ENCODE measurements around the gene ZSWIM8. TPM values are rescaled to one million over a fixed set of nuclear protein-coding genes. Genes with fewer than 3 reads are reported as not detected.

ZSWIM8 gene
- total and polyA plus RNA-seq, 2 experiments from 2014 or later: 20.5 to 30.4 TPM

DNA sequence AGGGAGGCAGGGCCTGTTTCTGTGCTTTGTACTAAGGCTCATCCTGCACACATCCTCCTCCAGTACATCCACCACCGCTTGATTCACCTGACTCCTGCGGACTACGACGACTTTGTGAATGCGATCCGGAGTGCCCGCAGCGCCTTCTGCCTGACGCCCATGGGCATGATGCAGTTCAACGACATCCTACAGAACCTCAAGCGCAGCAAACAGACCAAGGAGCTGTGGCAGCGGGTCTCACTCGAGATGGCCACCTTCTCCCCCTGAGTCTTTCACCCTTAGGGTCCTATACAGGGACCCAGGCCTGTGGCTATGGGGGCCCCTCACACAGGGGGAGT lies 15.8 kb downstream of the ZSWIM8 start:
- Histone ChIP-seq H3K27me3 (ENCODE audit: insufficient read depth) (no peaks in the 10 kb centered on the region), H3K36me3 (ENCODE audit: insufficient read depth) (no peaks in the 10 kb centered on the region), H3K4me2 (no peak overlapping the region), H3K27ac (ENCODE audit: low read depth) (no peak overlapping the region), H3K9me2 (ENCODE audit: insufficient read depth) (no peaks in the 10 kb centered on the region), H3K79me2 (replicated peaks; ENCODE audit: insufficient read depth) (no peaks in the 10 kb centered on the region), H3F3A (replicated peaks; ENCODE audit: low read depth) (no peaks in the 10 kb centered on the region), H2AFZ (no peak overlapping the region), H3K4me3 (no peak overlapping the region), H3K4me1 (ENCODE audit: insufficient read depth) (no peaks in the 10 kb centered on the region), H4K20me1 (replicated peaks; ENCODE audit: insufficient read depth) (no peaks in the 10 kb centered on the region; the same call in 1 of the 2 replicates)
- Mint-ChIP-seq H3K9me3 (no peaks in the 10 kb centered on the region), H3K27ac (no peak overlapping the region), H3K4me3 (no peak overlapping the region), H3K27me3 (ENCODE audit: insufficient read depth, low read depth, poor library complexity) (peaks cover 7% of the 10 kb centered on the region), H3K36me3 (ENCODE audit: low read depth) (peaks cover 44% of the 10 kb centered on the region), H3K4me1 (no peaks in the 10 kb centered on the region; the same call in 2 of the 3 replicates)
- TF ChIP-seq NANOG (IDR thresholded peaks at IDR 0.05; ENCODE audit: borderline replicate concordance) (no peak), POLR2AphosphoS5 (IDR thresholded peaks at IDR 0.05; ENCODE audit: low read depth) (no peak), ZNF114 (CRISPR knock-in tag; IDR thresholded peaks at IDR 0.05) (no peak), JUNB (IDR thresholded peaks at IDR 0.05; ENCODE audit: unreplicated experiment) (no peak)
- TF ChIP-seq, protein P1, sequence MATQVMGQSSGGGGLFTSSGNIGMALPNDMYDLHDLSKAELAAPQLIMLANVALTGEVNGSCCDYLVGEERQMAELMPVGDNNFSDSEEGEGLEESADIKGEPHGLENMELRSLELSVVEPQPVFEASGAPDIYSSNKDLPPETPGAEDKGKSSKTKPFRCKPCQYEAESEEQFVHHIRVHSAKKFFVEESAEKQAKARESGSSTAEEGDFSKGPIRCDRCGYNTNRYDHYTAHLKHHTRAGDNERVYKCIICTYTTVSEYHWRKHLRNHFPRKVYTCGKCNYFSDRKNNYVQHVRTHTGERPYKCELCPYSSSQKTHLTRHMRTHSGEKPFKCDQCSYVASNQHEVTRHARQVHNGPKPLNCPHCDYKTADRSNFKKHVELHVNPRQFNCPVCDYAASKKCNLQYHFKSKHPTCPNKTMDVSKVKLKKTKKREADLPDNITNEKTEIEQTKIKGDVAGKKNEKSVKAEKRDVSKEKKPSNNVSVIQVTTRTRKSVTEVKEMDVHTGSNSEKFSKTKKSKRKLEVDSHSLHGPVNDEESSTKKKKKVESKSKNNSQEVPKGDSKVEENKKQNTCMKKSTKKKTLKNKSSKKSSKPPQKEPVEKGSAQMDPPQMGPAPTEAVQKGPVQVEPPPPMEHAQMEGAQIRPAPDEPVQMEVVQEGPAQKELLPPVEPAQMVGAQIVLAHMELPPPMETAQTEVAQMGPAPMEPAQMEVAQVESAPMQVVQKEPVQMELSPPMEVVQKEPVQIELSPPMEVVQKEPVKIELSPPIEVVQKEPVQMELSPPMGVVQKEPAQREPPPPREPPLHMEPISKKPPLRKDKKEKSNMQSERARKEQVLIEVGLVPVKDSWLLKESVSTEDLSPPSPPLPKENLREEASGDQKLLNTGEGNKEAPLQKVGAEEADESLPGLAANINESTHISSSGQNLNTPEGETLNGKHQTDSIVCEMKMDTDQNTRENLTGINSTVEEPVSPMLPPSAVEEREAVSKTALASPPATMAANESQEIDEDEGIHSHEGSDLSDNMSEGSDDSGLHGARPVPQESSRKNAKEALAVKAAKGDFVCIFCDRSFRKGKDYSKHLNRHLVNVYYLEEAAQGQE (IDR thresholded peaks at IDR 0.05; ENCODE audit: unreplicated experiment): no peak
- TF ChIP-seq, protein P2, sequence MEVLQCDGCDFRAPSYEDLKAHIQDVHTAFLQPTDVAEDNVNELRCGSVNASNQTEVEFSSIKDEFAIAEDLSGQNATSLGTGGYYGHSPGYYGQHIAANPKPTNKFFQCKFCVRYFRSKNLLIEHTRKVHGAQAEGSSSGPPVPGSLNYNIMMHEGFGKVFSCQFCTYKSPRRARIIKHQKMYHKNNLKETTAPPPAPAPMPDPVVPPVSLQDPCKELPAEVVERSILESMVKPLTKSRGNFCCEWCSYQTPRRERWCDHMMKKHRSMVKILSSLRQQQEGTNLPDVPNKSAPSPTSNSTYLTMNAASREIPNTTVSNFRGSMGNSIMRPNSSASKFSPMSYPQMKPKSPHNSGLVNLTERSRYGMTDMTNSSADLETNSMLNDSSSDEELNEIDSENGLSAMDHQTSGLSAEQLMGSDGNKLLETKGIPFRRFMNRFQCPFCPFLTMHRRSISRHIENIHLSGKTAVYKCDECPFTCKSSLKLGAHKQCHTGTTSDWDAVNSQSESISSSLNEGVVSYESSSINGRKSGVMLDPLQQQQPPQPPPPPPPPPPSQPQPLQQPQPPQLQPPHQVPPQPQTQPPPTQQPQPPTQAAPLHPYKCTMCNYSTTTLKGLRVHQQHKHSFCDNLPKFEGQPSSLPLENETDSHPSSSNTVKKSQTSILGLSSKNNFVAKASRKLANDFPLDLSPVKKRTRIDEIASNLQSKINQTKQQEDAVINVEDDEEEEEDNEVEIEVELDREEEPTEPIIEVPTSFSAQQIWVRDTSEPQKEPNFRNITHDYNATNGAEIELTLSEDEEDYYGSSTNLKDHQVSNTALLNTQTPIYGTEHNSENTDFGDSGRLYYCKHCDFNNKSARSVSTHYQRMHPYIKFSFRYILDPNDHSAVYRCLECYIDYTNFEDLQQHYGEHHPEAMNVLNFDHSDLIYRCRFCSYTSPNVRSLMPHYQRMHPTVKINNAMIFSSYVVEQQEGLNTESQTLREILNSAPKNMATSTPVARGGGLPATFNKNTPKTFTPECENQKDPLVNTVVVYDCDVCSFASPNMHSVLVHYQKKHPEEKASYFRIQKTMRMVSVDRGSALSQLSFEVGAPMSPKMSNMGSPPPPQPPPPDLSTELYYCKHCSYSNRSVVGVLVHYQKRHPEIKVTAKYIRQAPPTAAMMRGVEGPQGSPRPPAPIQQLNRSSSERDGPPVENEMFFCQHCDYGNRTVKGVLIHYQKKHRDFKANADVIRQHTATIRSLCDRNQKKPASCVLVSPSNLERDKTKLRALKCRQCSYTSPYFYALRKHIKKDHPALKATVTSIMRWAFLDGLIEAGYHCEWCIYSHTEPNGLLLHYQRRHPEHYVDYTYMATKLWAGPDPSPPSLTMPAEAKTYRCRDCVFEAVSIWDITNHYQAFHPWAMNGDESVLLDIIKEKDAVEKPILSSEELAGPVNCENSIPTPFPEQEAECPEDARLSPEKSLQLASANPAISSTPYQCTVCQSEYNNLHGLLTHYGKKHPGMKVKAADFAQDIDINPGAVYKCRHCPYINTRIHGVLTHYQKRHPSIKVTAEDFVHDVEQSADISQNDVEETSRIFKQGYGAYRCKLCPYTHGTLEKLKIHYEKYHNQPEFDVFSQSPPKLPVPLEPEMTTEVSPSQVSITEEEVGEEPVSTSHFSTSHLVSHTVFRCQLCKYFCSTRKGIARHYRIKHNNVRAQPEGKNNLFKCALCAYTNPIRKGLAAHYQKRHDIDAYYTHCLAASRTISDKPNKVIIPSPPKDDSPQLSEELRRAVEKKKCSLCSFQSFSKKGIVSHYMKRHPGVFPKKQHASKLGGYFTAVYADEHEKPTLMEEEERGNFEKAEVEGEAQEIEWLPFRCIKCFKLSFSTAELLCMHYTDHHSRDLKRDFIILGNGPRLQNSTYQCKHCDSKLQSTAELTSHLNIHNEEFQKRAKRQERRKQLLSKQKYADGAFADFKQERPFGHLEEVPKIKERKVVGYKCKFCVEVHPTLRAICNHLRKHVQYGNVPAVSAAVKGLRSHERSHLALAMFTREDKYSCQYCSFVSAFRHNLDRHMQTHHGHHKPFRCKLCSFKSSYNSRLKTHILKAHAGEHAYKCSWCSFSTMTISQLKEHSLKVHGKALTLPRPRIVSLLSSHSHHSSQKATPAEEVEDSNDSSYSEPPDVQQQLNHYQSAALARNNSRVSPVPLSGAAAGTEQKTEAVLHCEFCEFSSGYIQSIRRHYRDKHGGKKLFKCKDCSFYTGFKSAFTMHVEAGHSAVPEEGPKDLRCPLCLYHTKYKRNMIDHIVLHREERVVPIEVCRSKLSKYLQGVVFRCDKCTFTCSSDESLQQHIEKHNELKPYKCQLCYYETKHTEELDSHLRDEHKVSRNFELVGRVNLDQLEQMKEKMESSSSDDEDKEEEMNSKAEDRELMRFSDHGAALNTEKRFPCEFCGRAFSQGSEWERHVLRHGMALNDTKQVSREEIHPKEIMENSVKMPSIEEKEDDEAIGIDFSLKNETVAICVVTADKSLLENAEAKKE (CRISPR knock-in tag; IDR thresholded peaks at IDR 0.05): no peak
- TF ChIP-seq, protein P3, sequence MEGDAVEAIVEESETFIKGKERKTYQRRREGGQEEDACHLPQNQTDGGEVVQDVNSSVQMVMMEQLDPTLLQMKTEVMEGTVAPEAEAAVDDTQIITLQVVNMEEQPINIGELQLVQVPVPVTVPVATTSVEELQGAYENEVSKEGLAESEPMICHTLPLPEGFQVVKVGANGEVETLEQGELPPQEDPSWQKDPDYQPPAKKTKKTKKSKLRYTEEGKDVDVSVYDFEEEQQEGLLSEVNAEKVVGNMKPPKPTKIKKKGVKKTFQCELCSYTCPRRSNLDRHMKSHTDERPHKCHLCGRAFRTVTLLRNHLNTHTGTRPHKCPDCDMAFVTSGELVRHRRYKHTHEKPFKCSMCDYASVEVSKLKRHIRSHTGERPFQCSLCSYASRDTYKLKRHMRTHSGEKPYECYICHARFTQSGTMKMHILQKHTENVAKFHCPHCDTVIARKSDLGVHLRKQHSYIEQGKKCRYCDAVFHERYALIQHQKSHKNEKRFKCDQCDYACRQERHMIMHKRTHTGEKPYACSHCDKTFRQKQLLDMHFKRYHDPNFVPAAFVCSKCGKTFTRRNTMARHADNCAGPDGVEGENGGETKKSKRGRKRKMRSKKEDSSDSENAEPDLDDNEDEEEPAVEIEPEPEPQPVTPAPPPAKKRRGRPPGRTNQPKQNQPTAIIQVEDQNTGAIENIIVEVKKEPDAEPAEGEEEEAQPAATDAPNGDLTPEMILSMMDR (conservative IDR thresholded peaks at IDR 0.05; ENCODE audit: low read depth in 2 of 2): no peak
- DNase-seq (ENCODE audit: low spot score): no peak
- no peak for ATAC-seq

Measured in GM23338 (cell line).